Measurements from ENCODE around the gene NTF4.

The NTF4 gene

GRCh38 chr19:49104229-49104864 lies 39.7 kb upstream of the NTF4 start:
- H2AFZ ChIP-seq (ENCODE audit: low read depth) = no peak overlapping the region
- H4K20me1 ChIP-seq (ENCODE audit: insufficient read depth) = no peaks in the 10 kb centered on the region
- no peak overlapping the region for H3K4me3 ChIP-seq (IDR thresholded peaks at IDR 0.05; ENCODE audit: insufficient read depth, low read depth, low read length)
- H3K27ac ChIP-seq = no peak overlapping the region
- no peaks in the 10 kb centered on the region for H3K4me1 ChIP-seq (ENCODE audit: low read depth, poor library complexity, severe bottlenecking)
- no peaks in the 10 kb centered on the region; the same call in 1 of the 2 replicates for H3K36me3 ChIP-seq (ENCODE audit: insufficient read depth)
- TF ChIP-seq CTCF (conservative IDR thresholded peaks at IDR 0.05; ENCODE audit: low read depth, low read length) = no peak
- no peaks in the 10 kb centered on the region for H3K79me2 ChIP-seq (ENCODE audit: insufficient read depth, low read depth)
- H3K4me2 ChIP-seq = no peak overlapping the region
- H3K27me3 ChIP-seq (ENCODE audit: insufficient read depth, low read depth) = no peaks in the 10 kb centered on the region
- no peak overlapping the region for H3K9ac ChIP-seq

- H3K4me1 ChIP-seq (ENCODE audit: low read depth, poor library complexity, severe bottlenecking) = no peaks in the 10 kb centered on the region
- H3K9ac ChIP-seq = no peak overlapping the region
- H3K4me2 ChIP-seq = no peak overlapping the region
- TF ChIP-seq CTCF (conservative IDR thresholded peaks at IDR 0.05; ENCODE audit: low read depth, low read length) = no peak
- peaks cover 5% of the 10 kb centered on the region for H3K79me2 ChIP-seq (ENCODE audit: insufficient read depth, low read depth)
- no peaks in the 10 kb centered on the region; the same call in 1 of the 2 replicates for H3K36me3 ChIP-seq (ENCODE audit: insufficient read depth)
- no peak overlapping the region for H2AFZ ChIP-seq (ENCODE audit: low read depth)
- no peaks in the 10 kb centered on the region for H3K27me3 ChIP-seq (ENCODE audit: insufficient read depth, low read depth)
- H4K20me1 ChIP-seq (ENCODE audit: insufficient read depth) = no peaks in the 10 kb centered on the region
- H3K4me3 ChIP-seq (IDR thresholded peaks at IDR 0.05; ENCODE audit: insufficient read depth, low read depth, low read length) = no peak overlapping the region
- H3K27ac ChIP-seq = no peak overlapping the region
These were observed 38.9 kb upstream of the NTF4 start for GRCh38 chr19:49103331-49104085.

GRCh38 chr19:49102303-49102702 lies 37.7 kb upstream of the NTF4 start:
- Histone ChIP-seq H3K27ac (no peak overlapping the region), H4K20me1 (ENCODE audit: insufficient read depth) (peaks cover 4% of the 10 kb centered on the region; the same call in 1 of the 2 replicates), H3K4me1 (ENCODE audit: low read depth, poor library complexity, severe bottlenecking) (peaks cover 8% of the 10 kb centered on the region), H3K4me2 (no peak overlapping the region), H3K9ac (no peak overlapping the region), H3K79me2 (ENCODE audit: insufficient read depth, low read depth) (peaks cover 11% of the 10 kb centered on the region), H3K27me3 (ENCODE audit: insufficient read depth, low read depth) (no peaks in the 10 kb centered on the region), H3K4me3 (IDR thresholded peaks at IDR 0.05; ENCODE audit: insufficient read depth, low read depth, low read length) (no peak overlapping the region), H2AFZ (ENCODE audit: low read depth) (no peak overlapping the region), H3K36me3 (ENCODE audit: insufficient read depth) (no peaks in the 10 kb centered on the region; the same call in 1 of the 2 replicates)
- no peak for TF ChIP-seq CTCF (conservative IDR thresholded peaks at IDR 0.05; ENCODE audit: low read depth, low read length)

- Histone ChIP-seq H3K4me3 (IDR thresholded peaks at IDR 0.05; ENCODE audit: insufficient read depth, low read depth, low read length) (no peak overlapping the region), H3K36me3 (ENCODE audit: insufficient read depth) (no peaks in the 10 kb centered on the region; the same call in 1 of the 2 replicates), H2AFZ (ENCODE audit: low read depth) (no peak overlapping the region), H3K4me2 (no peak overlapping the region), H3K79me2 (ENCODE audit: insufficient read depth, low read depth) (peaks cover 18% of the 10 kb centered on the region), H3K4me1 (ENCODE audit: low read depth, poor library complexity, severe bottlenecking) (peaks cover 10% of the 10 kb centered on the region), H3K9ac (no peak overlapping the region), H3K27ac (no peak overlapping the region), H3K27me3 (ENCODE audit: insufficient read depth, low read depth) (no peaks in the 10 kb centered on the region), H4K20me1 (ENCODE audit: insufficient read depth) (peaks cover 7% of the 10 kb centered on the region; the same call in 1 of the 2 replicates)
- TF ChIP-seq CTCF (conservative IDR thresholded peaks at IDR 0.05; ENCODE audit: low read depth, low read length) = no peak
These were observed 36.5 kb upstream of the NTF4 start for GRCh38 chr19:49101160-49101559.
